ENCODE results near the gene FBXO45. TPM values are rescaled to one million over a fixed set of nuclear protein-coding genes. Genes with fewer than 3 reads are reported as not detected.
A peak's percentile ranks its signal among the peaks of the same experiment; 100 is the strongest.
"Not testable (repeated sequence)": the region's sequence is repeated elsewhere in the genome, so short reads cannot be mapped to it uniquely, and the experiment has no call there.

Gene FBXO45
- total RNA-seq, 1 donor from 2014 or later = 10.3 TPM

- Histone ChIP-seq H3K4me3 (ENCODE audit: low read depth, low read length) (no peak overlapping the region), H3K27me3 (ENCODE audit: control insufficient read depth, insufficient read depth, low read length) (no peaks in the 10 kb centered on the region), H3K36me3 (ENCODE audit: control insufficient read depth, insufficient read depth, low read length) (no peaks in the 10 kb centered on the region)
- TF ChIP-seq CTCF (IDR thresholded peaks at IDR 0.05; ENCODE audit: insufficient read depth, low read length, poor library complexity, severe bottlenecking) = no peak
- peak; percentile 4 for DNase-seq (ENCODE audit: low read depth)
Observed at GRCh38 chr3:196563721-196564225, 4.7 kb upstream of the FBXO45 start.

DNA sequence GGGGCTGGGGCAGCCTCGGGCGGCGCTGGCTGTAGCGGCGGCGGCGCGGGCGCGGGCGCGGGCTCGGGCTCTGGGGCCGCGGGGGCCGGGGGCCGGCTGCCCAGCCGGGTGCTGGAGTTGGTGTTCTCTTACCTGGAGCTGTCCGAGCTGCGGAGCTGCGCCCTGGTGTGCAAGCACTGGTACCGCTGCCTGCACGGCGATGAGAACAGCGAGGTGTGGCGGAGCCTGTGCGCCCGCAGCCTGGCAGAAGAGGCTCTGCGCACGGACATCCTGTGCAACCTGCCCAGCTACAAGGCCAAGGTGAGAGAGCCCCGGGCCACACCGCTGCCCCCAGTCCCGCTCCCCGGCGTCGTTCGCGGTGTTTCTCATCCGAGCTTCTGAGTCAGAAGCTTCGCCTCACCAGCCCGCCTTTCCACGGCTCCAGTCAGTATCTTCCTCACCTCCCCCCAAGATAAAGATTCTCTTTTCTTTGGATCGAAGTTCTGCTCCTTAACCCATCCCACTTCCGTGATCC, 600 bp downstream of the FBXO45 start:
- peak overlapping the region; percentile 53 for H3K4me3 ChIP-seq (ENCODE audit: low read depth, low read length)
- H3K27me3 ChIP-seq (ENCODE audit: control insufficient read depth, insufficient read depth, low read length) = no peaks in the 10 kb centered on the region
- DNase-seq (ENCODE audit: low read depth) = peak; percentile 2
- no peak for TF ChIP-seq CTCF (IDR thresholded peaks at IDR 0.05; ENCODE audit: insufficient read depth, low read length, poor library complexity, severe bottlenecking)
- H3K36me3 ChIP-seq (ENCODE audit: control insufficient read depth, insufficient read depth, low read length) = no peaks in the 10 kb centered on the region

- not testable (repeated sequence) for DNase-seq (ENCODE audit: low read depth); H3K4me3 ChIP-seq (ENCODE audit: low read depth, low read length); H3K27me3 ChIP-seq (ENCODE audit: control insufficient read depth, insufficient read depth, low read length); H3K36me3 ChIP-seq (ENCODE audit: control insufficient read depth, insufficient read depth, low read length)
Observed at GRCh38 chr3:196570332-196570731, 1.9 kb downstream of the FBXO45 start.

DNA sequence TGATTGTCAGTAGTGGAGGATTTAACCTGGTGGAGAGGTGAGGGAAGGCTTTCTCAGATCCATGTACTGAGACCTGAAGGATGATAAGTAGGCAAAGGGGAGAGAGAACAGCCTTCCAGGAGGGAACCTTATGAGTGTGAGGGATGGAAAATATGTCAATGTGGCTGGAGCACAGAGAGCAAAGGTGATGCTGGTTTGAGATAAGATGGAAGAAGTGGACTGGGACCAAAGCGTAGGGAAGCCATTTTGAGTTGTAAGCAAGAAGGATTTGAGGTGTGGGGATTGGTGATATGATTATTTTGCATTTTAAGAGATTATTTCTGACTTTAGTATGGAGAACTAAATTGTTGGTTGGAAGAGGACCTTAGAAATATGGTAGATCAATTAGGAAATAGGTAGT, 3.9 kb downstream of the FBXO45 start:
- Histone ChIP-seq H3K36me3 (ENCODE audit: control insufficient read depth, insufficient read depth, low read length) (no peaks in the 10 kb centered on the region), H3K27me3 (ENCODE audit: control insufficient read depth, insufficient read depth, low read length) (no peaks in the 10 kb centered on the region), H3K4me3 (ENCODE audit: low read depth, low read length) (no peak overlapping the region)
- no peak for DNase-seq (ENCODE audit: low read depth)
- no peak for TF ChIP-seq CTCF (IDR thresholded peaks at IDR 0.05; ENCODE audit: insufficient read depth, low read length, poor library complexity, severe bottlenecking)

GRCh38 chr3:196585044-196585757, 16.7 kb downstream of the FBXO45 start:
- Histone ChIP-seq H3K36me3 (ENCODE audit: control insufficient read depth, insufficient read depth, low read length) (no peaks in the 10 kb centered on the region), H3K27me3 (ENCODE audit: control insufficient read depth, insufficient read depth, low read length) (no peaks in the 10 kb centered on the region), H3K4me3 (ENCODE audit: low read depth, low read length) (no peak overlapping the region)
- TF ChIP-seq CTCF (IDR thresholded peaks at IDR 0.05; ENCODE audit: insufficient read depth, low read length, poor library complexity, severe bottlenecking) = no peak
- DNase-seq (ENCODE audit: low read depth) = no peak

DNA sequence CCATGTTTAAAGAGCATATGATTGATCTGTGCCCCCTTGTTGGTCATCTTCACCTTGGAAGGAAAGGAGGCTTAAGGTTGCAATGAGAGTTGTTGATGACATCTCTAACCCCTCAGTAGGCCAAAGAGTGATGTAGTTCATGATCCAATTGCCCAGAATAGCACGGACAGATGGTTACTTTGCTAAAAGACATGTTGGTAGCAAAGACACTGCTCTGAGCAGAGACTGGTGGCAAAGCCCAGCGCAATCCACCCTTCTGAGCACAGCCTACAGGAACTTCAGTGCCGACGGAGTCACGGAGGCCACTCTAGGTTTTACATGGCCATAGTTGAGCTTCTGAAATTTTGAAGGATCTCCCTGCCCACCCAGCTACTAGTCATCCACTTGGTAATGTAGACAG, 21.8 kb downstream of the FBXO45 start:
- TF ChIP-seq CTCF (IDR thresholded peaks at IDR 0.05; ENCODE audit: insufficient read depth, low read length, poor library complexity, severe bottlenecking) = no peak
- no peak overlapping the region for H3K4me3 ChIP-seq (ENCODE audit: low read depth, low read length)
- H3K27me3 ChIP-seq (ENCODE audit: control insufficient read depth, insufficient read depth, low read length) = no peaks in the 10 kb centered on the region
- no peaks in the 10 kb centered on the region for H3K36me3 ChIP-seq (ENCODE audit: control insufficient read depth, insufficient read depth, low read length)
- no peak for DNase-seq (ENCODE audit: low read depth)
